Measurements from ENCODE around the gene PHOSPHO1. TPM values are rescaled to one million over a fixed set of nuclear protein-coding genes. Genes with fewer than 3 reads are reported as not detected.

PHOSPHO1 gene
- total RNA-seq, 2 experiments from 2014 or later, result not detected

DNA sequence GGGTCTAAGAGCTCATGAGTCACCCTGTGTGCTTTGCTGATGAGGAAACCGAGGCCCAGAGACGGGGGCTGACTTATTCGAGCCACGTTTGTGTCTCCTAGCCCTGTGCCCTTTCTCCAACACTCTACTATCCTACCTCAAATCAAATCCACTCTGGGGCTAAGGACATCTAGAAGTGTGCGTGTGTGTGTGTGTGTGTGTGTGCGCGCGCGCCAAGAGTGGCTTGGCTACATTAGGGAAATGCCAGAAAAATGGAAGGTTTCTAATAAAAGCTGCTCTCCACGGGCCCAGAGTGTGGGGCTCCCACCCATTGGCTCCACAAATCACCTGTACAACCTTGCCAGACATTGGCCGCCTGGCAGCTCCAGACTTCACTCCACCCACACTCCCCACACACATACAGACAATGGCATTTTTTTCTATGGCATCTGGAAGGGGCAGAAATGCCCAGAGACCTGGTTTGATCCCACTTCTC lies 30.3 kb upstream of the PHOSPHO1 start:
- H3K9me3 Mint-ChIP-seq (ENCODE audit: low read depth), result no peaks in the 10 kb centered on the region
- peak overlapping the region; percentile 68 for H3K4me3 Mint-ChIP-seq
- DNase-seq, result no peak
- no peaks in the 10 kb centered on the region for H3K27me3 Mint-ChIP-seq
- POLR2A ChIA-PET, result interaction anchor here (0.5 to 1.5 kb wide), 2 partner anchors 69 to 769 kb away, joined by 4 to 5 read pairs; no protein-coding TSS in a partner anchor
- H3K27ac Mint-ChIP-seq, result peak overlapping the region; percentile 82
- H3K36me3 Mint-ChIP-seq (ENCODE audit: low read depth), result no peaks in the 10 kb centered on the region
- H3K4me1 Mint-ChIP-seq, result peaks cover 7% of the 10 kb centered on the region
- peak; percentile 9 for ATAC-seq
- CTCF ChIA-PET, result interaction anchor here (0.6 to 1.1 kb wide), 7 partner anchors 12 to 572 kb away, joined by 3 to 4 read pairs (median 3); no protein-coding TSS in a partner anchor
- intact Hi-C loops (cut with DNase I, micrococcal nuclease), result loop anchor here (2.0 kb wide), 2 partner anchors 30 to 68 kb away; partner anchors contain the start of gene PHOSPHO1 (in 1 of the 2)

DNA sequence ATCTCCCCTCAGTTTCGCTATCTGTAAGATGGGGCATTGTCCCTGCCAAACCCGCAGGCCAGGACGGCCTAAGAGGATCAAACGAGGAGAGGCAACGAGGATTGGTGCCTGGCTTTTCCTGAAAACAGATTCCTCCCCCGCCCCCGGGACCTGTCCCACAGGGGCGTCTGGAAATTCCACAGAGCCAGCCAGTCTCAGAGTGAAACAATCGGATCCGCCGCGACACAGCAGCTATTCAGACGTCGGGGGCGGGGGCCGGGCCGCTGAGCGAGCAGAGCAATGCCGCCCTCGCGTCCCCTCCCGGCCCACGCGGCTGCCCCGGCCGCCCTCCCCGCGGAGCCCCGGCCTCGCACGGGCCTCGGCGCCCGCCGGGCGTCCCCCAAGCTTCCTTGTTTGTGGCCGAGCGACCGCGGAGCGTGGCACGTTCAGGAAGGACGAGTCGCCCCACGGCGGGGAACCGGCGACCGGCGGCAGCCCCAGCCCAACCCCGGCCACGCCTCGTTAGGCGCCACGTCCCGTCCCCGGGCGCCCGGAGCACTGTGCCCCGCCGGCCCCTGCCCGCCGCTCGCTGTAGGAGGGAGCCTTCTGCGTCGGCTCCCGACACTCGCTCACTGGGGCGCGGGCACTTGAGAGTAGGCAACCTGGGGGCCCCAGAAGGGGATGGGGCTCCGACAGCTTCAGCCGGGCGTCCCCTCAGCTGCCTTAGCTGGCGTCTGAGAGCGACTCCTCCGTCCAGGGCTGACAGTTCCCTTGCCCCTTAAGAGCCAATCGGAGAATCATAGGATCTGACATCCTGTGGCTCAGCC lies 29.6 kb upstream of the PHOSPHO1 start:
- ChIA-PET POLR2A (interaction anchor here (0.5 to 1.5 kb wide), 2 partner anchors 68 to 768 kb away, joined by 4 to 5 read pairs; no protein-coding TSS in a partner anchor), CTCF (interaction anchor here (0.6 to 1.1 kb wide), 8 partner anchors 12 to 571 kb away, joined by 3 to 4 read pairs (median 3); no protein-coding TSS in a partner anchor)
- H3K27ac Mint-ChIP-seq, result peak overlapping the region; percentile 82
- H3K9me3 Mint-ChIP-seq (ENCODE audit: low read depth), result no peaks in the 10 kb centered on the region
- H3K27me3 Mint-ChIP-seq, result no peaks in the 10 kb centered on the region
- peak overlapping the region; percentile 70 for H3K4me3 Mint-ChIP-seq
- peak; percentile 89 for ATAC-seq
- peak; percentile 72 for DNase-seq
- H3K4me1 Mint-ChIP-seq, result peaks cover 7% of the 10 kb centered on the region
- intact Hi-C loops (cut with DNase I, micrococcal nuclease), result loop anchor here (2.0 kb wide), 2 partner anchors 29 to 67 kb away; partner anchors contain the start of gene PHOSPHO1 (in 1 of the 2)
- H3K36me3 Mint-ChIP-seq (ENCODE audit: low read depth), result no peaks in the 10 kb centered on the region

DNA sequence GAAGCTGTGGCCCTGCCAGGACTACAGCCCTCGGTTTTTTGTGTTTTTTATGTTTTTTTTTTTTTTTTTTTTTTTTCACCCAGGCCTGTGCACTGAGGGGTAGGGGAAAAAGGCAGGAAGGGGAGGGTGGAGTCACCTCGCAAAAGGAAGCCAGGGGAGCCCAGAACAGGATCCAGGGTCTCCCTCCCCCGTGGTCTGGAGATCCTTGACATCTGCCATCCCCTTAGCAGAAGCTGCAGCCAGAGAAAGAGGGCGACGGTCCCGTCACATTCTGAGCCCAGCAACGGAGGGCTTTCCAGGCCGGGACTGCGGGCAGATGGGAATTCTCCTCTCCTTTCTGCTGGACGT lies 29.1 kb upstream of the PHOSPHO1 start:
- Mint-ChIP-seq H3K27me3 (no peaks in the 10 kb centered on the region), H3K36me3 (ENCODE audit: low read depth) (no peaks in the 10 kb centered on the region), H3K4me3 (peak overlapping the region; percentile 70), H3K9me3 (ENCODE audit: low read depth) (no peaks in the 10 kb centered on the region), H3K4me1 (peaks cover 7% of the 10 kb centered on the region), H3K27ac (peak overlapping the region; percentile 81)
- ChIA-PET POLR2A (interaction anchor here (1.5 kb wide), 1 partner anchor 68 kb away, joined by 4 read pairs; no protein-coding TSS in a partner anchor), CTCF (interaction anchor here (0.7 to 1.1 kb wide), 2 partner anchors 48 to 65 kb away, joined by 3 read pairs; no protein-coding TSS in a partner anchor)
- ATAC-seq (no peak), DNase-seq (no peak)
- intact Hi-C loops (cut with DNase I, micrococcal nuclease), result loop anchor here (2.0 kb wide), 2 partner anchors 29 to 67 kb away; partner anchors contain the start of gene PHOSPHO1 (in 1 of the 2)

DNA sequence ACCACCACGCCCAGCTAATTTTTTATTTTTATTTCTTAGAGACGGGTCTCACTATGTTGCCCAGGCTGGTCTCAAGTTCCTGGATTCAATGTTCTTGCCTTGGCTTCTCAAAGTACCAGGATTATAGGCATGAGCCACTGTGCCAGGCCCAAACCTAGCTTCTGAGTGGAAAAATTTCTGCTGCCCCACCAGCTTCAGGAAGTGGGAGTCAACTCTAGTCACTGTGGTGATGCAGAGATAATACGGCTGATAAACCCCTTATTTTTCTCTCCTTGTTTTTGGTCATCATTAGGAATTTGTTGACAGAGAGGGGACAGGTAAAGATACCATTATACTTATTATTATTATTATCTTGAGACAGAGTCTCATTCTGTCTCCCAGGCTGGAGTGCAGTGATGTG lies 27.8 kb upstream of the PHOSPHO1 start:
- H3K4me3 Mint-ChIP-seq, result no peak overlapping the region
- no peak overlapping the region for H3K27ac Mint-ChIP-seq
- ChIA-PET CTCF (interaction anchor here (0.6 kb wide), 1 partner anchor 393 kb away, joined by 3 read pairs; no protein-coding TSS in a partner anchor), POLR2A (no interaction called here)
- ATAC-seq (no peak), DNase-seq (no peak)
- H3K9me3 Mint-ChIP-seq (ENCODE audit: low read depth), result no peaks in the 10 kb centered on the region
- no peaks in the 10 kb centered on the region for H3K27me3 Mint-ChIP-seq
- intact Hi-C loops (cut with DNase I, micrococcal nuclease), result no loop called here
- H3K4me1 Mint-ChIP-seq, result peaks cover 7% of the 10 kb centered on the region
- H3K36me3 Mint-ChIP-seq (ENCODE audit: low read depth), result no peaks in the 10 kb centered on the region

DNA sequence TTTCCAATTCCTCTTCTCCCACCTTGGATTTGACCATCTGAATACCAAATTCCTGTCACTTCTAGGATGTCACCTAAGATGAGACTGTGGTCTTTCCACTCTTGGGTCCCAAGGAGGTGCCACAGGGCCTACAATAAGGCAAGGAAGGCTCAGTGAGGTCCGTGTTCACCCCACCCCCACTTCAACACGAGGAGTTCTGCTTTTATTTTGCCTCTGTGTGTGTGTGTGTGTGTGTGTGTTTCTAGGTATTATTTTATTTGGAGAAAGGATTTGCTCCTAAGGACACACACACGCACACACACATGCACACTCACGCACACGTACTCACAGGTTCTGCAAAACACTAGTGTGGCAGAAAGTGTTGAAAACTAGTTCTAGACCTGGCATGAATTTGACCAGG lies 24.5 kb upstream of the PHOSPHO1 start:
- Mint-ChIP-seq H3K27me3 (no peaks in the 10 kb centered on the region), H3K27ac (no peak overlapping the region), H3K4me3 (no peak overlapping the region), H3K4me1 (no peaks in the 10 kb centered on the region), H3K9me3 (ENCODE audit: low read depth) (no peaks in the 10 kb centered on the region), H3K36me3 (ENCODE audit: low read depth) (no peaks in the 10 kb centered on the region)
- intact Hi-C loops (cut with DNase I, micrococcal nuclease), result no loop called here
- ChIA-PET CTCF (no interaction called here), POLR2A (no interaction called here)
- DNase-seq (no peak), ATAC-seq (no peak)

DNA sequence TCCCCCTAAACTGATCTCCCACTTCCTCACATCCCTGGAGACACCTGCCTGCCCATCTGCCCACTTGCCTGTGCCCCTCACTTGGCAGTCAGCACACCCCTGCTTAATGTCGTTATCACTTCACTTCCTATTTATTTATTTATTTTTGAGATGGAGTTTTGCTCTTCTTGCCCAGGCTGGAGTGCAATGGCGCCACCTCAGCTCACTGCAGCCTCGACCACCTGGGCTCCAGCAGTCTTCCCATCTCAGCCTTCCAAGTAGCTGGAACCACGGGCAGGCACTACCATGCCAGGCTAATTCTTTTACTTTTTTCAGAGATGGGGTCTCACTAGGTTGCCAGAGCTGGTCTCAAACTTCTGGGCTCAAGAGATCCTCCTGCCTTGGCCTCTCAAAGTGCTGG lies 23.5 kb upstream of the PHOSPHO1 start:
- Mint-ChIP-seq H3K27me3 (no peaks in the 10 kb centered on the region), H3K9me3 (ENCODE audit: low read depth) (no peaks in the 10 kb centered on the region), H3K4me1 (no peaks in the 10 kb centered on the region), H3K36me3 (ENCODE audit: low read depth) (no peaks in the 10 kb centered on the region), H3K27ac (no peak overlapping the region), H3K4me3 (no peak overlapping the region)
- no peak for DNase-seq
- CTCF ChIA-PET, result interaction anchor here (0.8 kb wide), 1 partner anchor 15 kb away, joined by 4 read pairs; no protein-coding TSS in a partner anchor
- ATAC-seq, result no peak
- POLR2A ChIA-PET, result interaction anchor here (0.6 kb wide), 1 partner anchor 324 kb away, joined by 4 read pairs; no protein-coding TSS in a partner anchor
- intact Hi-C loops (cut with DNase I, micrococcal nuclease), result no loop called here

DNA sequence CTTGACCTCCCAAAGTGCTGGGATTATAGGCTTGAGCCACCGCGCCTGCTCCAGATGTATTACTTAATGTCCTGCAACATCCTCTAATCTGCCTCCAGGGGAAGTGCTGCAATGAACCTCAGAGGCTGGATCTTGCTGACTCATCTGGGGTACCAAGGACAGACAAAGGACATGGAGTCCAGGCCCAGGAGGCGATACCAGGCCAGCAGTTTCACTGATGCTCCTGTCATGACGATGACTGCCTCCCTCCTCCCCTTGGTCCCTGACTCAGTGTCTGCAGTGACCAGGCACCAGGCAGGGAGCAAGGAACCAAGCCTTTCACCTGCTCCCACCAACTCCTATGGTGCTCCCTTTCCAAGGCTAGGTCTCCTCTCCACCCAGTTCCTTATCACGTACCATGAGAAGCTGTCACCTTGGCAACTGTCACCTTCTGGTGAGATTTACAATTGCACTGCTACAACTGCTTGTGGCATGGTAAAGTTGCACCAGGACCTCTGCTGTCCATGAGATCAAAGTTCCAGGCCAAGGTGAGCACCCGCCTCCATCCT lies 21.6 kb upstream of the PHOSPHO1 start:
- intact Hi-C loops (cut with DNase I, micrococcal nuclease), result no loop called here
- ATAC-seq, result no peak
- H3K36me3 Mint-ChIP-seq (ENCODE audit: low read depth), result no peaks in the 10 kb centered on the region
- H3K27ac Mint-ChIP-seq, result no peak overlapping the region
- no peak for DNase-seq
- H3K27me3 Mint-ChIP-seq, result peaks cover 3% of the 10 kb centered on the region
- H3K9me3 Mint-ChIP-seq (ENCODE audit: low read depth), result no peaks in the 10 kb centered on the region
- ChIA-PET CTCF (no interaction called here), POLR2A (no interaction called here)
- H3K4me1 Mint-ChIP-seq, result no peaks in the 10 kb centered on the region
- H3K4me3 Mint-ChIP-seq, result no peak overlapping the region

DNA sequence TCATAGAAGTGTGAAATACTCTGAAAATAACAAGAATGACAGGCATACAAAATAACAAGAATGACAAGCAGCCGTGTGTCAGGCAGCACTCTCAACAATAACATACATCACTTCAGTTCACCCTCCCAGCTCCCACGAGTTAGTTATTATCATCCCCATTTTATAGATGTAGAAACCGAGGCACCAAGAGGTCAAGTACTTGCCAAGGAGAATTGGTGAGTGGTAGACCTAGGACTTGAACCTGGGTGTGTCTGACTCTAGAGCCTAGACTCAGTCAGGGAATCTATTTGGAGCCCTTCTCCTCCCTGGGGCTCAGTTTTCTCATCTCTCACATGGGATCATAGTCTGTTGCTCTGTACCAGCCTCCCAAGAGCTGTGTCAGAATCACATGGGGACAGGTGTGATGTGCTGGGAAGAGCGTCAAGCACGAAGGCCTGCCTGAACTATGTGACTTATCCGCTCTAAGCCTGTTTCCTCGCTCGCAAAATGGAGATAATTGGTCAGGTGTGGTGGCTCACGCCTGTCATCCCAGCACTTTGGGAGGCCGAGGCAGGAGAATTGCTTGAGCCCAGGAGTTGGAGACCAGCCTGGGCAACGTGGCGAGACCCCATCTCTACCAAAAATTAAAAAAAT lies 19.4 kb upstream of the PHOSPHO1 start:
- CTCF ChIA-PET, result interaction anchor here (1.0 to 1.6 kb wide), 2 partner anchors 22 to 52 kb away, joined by 3 read pairs; no protein-coding TSS in a partner anchor
- Mint-ChIP-seq H3K4me3 (no peak overlapping the region), H3K27ac (no peak overlapping the region), H3K4me1 (no peaks in the 10 kb centered on the region), H3K27me3 (peaks cover 3% of the 10 kb centered on the region), H3K36me3 (ENCODE audit: low read depth) (no peaks in the 10 kb centered on the region), H3K9me3 (ENCODE audit: low read depth) (no peaks in the 10 kb centered on the region)
- intact Hi-C loops (cut with DNase I, micrococcal nuclease), result no loop called here
- ATAC-seq (no peak), DNase-seq (no peak)
- POLR2A ChIA-PET, result interaction anchor here (0.7 kb wide), 1 partner anchor 156 kb away, joined by 3 read pairs; no protein-coding TSS in a partner anchor

DNA sequence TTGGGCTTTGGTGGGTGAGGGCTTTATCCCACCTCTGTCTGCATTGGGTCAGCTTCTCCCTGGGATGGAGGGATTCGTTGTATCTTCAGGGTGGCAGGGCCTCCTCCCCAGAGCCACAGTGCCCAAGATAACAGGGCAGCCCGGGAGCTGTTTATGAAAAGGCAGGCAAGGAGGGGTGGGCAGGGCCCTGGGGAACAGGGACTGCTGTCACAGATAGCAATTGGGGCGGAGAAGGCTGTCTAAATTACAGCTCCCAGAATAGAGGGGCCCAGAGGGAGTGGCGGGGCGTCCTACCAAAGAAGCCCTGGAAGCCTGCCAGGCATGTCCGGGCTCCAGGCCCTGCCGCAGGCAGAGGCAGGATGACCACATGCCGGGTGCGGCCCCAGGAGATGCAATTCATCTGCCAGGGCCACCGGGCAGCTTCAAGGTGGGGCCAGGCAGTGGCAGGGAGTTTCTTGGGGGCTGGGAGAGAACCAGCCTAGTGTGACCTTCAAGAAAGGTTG lies 18.8 kb upstream of the PHOSPHO1 start:
- Mint-ChIP-seq H3K4me3 (no peak overlapping the region), H3K27ac (no peak overlapping the region), H3K36me3 (ENCODE audit: low read depth) (no peaks in the 10 kb centered on the region), H3K4me1 (no peaks in the 10 kb centered on the region), H3K27me3 (peaks cover 3% of the 10 kb centered on the region), H3K9me3 (ENCODE audit: low read depth) (no peaks in the 10 kb centered on the region)
- ATAC-seq (no peak), DNase-seq (no peak)
- ChIA-PET POLR2A (no interaction called here), CTCF (interaction anchor here (1.3 to 1.6 kb wide), 2 partner anchors 11 to 21 kb away, joined by 3 to 4 read pairs; no protein-coding TSS in a partner anchor)
- intact Hi-C loops (cut with DNase I, micrococcal nuclease), result no loop called here

DNA sequence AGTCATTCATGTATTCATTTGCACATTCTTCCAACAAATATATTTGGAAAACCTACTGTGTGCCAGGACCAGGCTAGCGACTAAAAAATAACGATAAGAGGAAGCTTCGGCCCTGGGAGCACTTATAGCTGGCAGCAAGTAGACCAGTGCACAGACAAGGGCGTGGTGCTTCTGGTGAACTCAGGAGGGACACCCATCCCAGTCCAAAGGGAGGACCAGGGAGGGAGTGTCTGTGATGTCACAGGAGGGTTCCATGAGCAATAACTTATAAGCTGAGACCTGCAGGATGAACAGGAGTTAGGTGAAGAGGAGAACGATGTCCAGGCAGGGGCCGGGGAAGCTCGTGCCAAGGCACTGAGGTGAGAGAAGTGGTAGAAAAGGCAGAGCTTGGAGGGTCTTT lies 17.4 kb upstream of the PHOSPHO1 start:
- Mint-ChIP-seq H3K27me3 (peaks cover 3% of the 10 kb centered on the region), H3K4me3 (no peak overlapping the region), H3K9me3 (ENCODE audit: low read depth) (no peaks in the 10 kb centered on the region), H3K4me1 (no peaks in the 10 kb centered on the region), H3K27ac (no peak overlapping the region), H3K36me3 (ENCODE audit: low read depth) (no peaks in the 10 kb centered on the region)
- ChIA-PET CTCF (interaction anchor here (0.5 to 1.3 kb wide), 4 partner anchors 13 to 62 kb away, joined by 3 to 4 read pairs (median 4); no protein-coding TSS in a partner anchor), POLR2A (interaction anchor here (0.6 kb wide), 1 partner anchor 57 kb away, joined by 4 read pairs; no protein-coding TSS in a partner anchor)
- DNase-seq (no peak), ATAC-seq (no peak)
- intact Hi-C loops (cut with DNase I, micrococcal nuclease), result no loop called here

DNA sequence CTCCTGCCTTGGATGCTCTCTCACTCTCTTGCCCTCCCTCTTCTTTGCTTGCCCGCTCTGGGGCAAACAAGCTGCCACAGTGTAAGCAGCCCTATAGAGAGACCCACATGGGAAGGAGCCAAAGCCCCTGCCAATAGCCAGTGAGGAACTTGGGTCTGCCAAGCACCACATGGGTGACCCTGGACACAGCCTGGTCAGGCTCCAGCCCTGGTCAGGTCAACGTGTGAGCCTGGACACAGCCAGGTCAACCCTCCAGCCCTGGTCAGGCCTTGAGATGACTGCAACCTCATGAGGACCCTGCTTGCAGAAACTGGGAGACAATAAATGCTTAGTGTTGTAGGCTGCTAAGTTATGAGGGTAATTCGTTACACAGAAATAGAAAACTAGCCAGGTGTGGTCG lies 14.3 kb upstream of the PHOSPHO1 start:
- POLR2A ChIA-PET, result no interaction called here

More for the DNA sequence above, 14.3 kb upstream of the PHOSPHO1 start:
- Mint-ChIP-seq H3K9me3 (ENCODE audit: low read depth) (no peaks in the 10 kb centered on the region), H3K4me1 (no peaks in the 10 kb centered on the region), H3K27ac (no peak overlapping the region), H3K27me3 (peaks cover 3% of the 10 kb centered on the region), H3K36me3 (ENCODE audit: low read depth) (no peaks in the 10 kb centered on the region), H3K4me3 (no peak overlapping the region)
- intact Hi-C loops (cut with DNase I, micrococcal nuclease), result no loop called here
- CTCF ChIA-PET, result interaction anchor here (0.8 kb wide), 1 partner anchor 16 kb away, joined by 4 read pairs; no protein-coding TSS in a partner anchor
- ATAC-seq (no peak), DNase-seq (no peak)
